Neutrophil (primary cell): ENCODE results near the gene RPS14.
"Not testable (repeated sequence)": the region's sequence is repeated elsewhere in the genome, so short reads cannot be mapped to it uniquely, and the experiment has no call there.

Source experiments
- H3K27ac ChIP-seq: fragments of 200-600 bp; sonication (generic); 2 replicates; pipeline ENCODE4 v1.5.1; 2016; ENCODE audit warnings: mild to moderate bottlenecking, moderate library complexity
- H3K27me3 ChIP-seq: fragments of 200-600 bp; sonication (generic); 2 replicates; pipeline ENCODE4 v1.6.0; 2016; ENCODE audit warnings: mild to moderate bottlenecking
- H3K36me3 ChIP-seq: fragments of 200-600 bp; sonication (generic); 2 replicates; pipeline ENCODE4 v1.5.1; 2017
- H3K4me1 ChIP-seq, 2 experiments: fragments of 200-600 bp in 1 of 2; sonication (generic) in 1 of 2; 1 replicate in 1 of 2; 2 replicates in 1 of 2; pipeline versions ENCODE4 v1.5.1 to v1.6.1; 2013 to 2016; ENCODE audit warnings: low read depth in 1 of 2, low read length in 1 of 2, mild to moderate bottlenecking in 1 of 2, moderate library complexity in 1 of 2; ENCODE audit not compliant: control insufficient read depth in 1 of 2, insufficient read depth in 1 of 2
- H3K4me3 ChIP-seq, 2 experiments: fragments of 200-600 bp in 1 of 2; sonication (generic) in 1 of 2; 1 replicate in 1 of 2; 2 replicates in 1 of 2; pipeline ENCODE4 v1.5.1; 2013 to 2016; ENCODE audit warnings: low read depth in 1 of 2, low read length in 1 of 2, mild to moderate bottlenecking in 1 of 2, moderate library complexity in 1 of 2
- H3K9me3 ChIP-seq: fragments of 200-600 bp; sonication (generic); 2 replicates; pipeline ENCODE4 v1.5.1; 2016
- CTCF ChIP-seq: fragments of 200-600 bp; sonication (generic); IDR thresholded peaks from 2 replicates; pipeline ENCODE4 v1.5.1; 2016; ENCODE audit warnings: antibody characterized with exemption

Gene RPS14

GRCh38 chr5:150454492-150455229 lies 5.1 kb upstream of the RPS14 start:
- Histone ChIP-seq H3K4me1 (peaks cover 81 to 86% of the 10 kb centered on the region in 2 experiments), H3K36me3 (no peaks in the 10 kb centered on the region), H3K27ac (peak overlapping the region; percentile 85), H3K27me3 (no peaks in the 10 kb centered on the region), H3K4me3 (peak overlapping the region; percentile 0 to 25), H3K9me3 (no peaks in the 10 kb centered on the region)
- TF ChIP-seq CTCF, result no peak

GRCh38 chr5:150454027-150454426 lies 4.5 kb upstream of the RPS14 start:
- H3K27me3 ChIP-seq, H3K9me3 ChIP-seq, H3K36me3 ChIP-seq: not testable (repeated sequence)
- Histone ChIP-seq H3K4me1 (peaks cover 77 to 82% of the 10 kb centered on the region in 2 experiments), H3K27ac (peak overlapping the region; percentile 85), H3K4me3 (peak overlapping the region in 1 of 2 experiments; percentile 25)

- Histone ChIP-seq H3K4me3 (peak overlapping the region in 1 of 2 experiments; percentile 25), H3K4me1 (peaks cover 78 to 82% of the 10 kb centered on the region in 2 experiments), H3K27me3 (no peaks in the 10 kb centered on the region), H3K9me3 (no peaks in the 10 kb centered on the region), H3K36me3 (no peaks in the 10 kb centered on the region), H3K27ac (peak overlapping the region; percentile 85)
- no peak for TF ChIP-seq CTCF
Observed at GRCh38 chr5:150452914-150453313, 3.4 kb upstream of the RPS14 start.

- no peak for TF ChIP-seq CTCF
- H3K9me3 ChIP-seq, result no peaks in the 10 kb centered on the region
- H3K27me3 ChIP-seq, result no peaks in the 10 kb centered on the region
- peaks cover 8% of the 10 kb centered on the region for H3K36me3 ChIP-seq
- no peak overlapping the region for H3K27ac ChIP-seq
- H3K4me3 ChIP-seq, result no peak overlapping the region
- peaks cover 75 to 82% of the 10 kb centered on the region in 2 experiments for H3K4me1 ChIP-seq
Observed at GRCh38 chr5:150451594-150451993, 2.1 kb upstream of the RPS14 start.

- Histone ChIP-seq H3K4me1 (peaks cover 49 to 56% of the 10 kb centered on the region in 2 experiments), H3K27me3 (no peaks in the 10 kb centered on the region), H3K9me3 (no peaks in the 10 kb centered on the region), H3K4me3 (peak overlapping the region; percentile 82 to 97), H3K36me3 (peaks cover 34% of the 10 kb centered on the region), H3K27ac (peak overlapping the region; percentile 99)
- TF ChIP-seq CTCF, result no peak
Observed at GRCh38 chr5:150448952-150449516, 505 bp downstream of the RPS14 start.

- no peaks in the 10 kb centered on the region for H3K27me3 ChIP-seq
- no peaks in the 10 kb centered on the region for H3K9me3 ChIP-seq
- peak overlapping the region; percentile 99 for H3K27ac ChIP-seq
- peaks cover 42 to 49% of the 10 kb centered on the region in 2 experiments for H3K4me1 ChIP-seq
- peak overlapping the region; percentile 82 to 97 for H3K4me3 ChIP-seq
- H3K36me3 ChIP-seq, result peaks cover 41% of the 10 kb centered on the region
- no peak for TF ChIP-seq CTCF
Observed at GRCh38 chr5:150448334-150448733, 1.2 kb downstream of the RPS14 start.
